GM23338 (cell line): Measurements from ENCODE around the gene OBSL1. TPM values are rescaled to one million over a fixed set of nuclear protein-coding genes. Genes with fewer than 3 reads are reported as not detected.

Experiments
- ATAC-seq: fragments of 200-7000 bp; cut with Tn5 transposase; 3 replicates; pipeline ENCODE4 v1.9.1; 2020
- DNase-seq: peaks from one replicate; pipeline ENCODE4 v3.0.0-alpha.2; 2015; ENCODE audit warnings: low spot score
- H2AFZ ChIP-seq: fragments of 200-600 bp; sonication (generic); 2 replicates; pipeline ENCODE4 v1.8.0; 2016; ENCODE audit warnings: antibody characterized with exemption, mild to moderate bottlenecking, moderate library complexity
- H3F3A ChIP-seq: fragments of 200-600 bp; sonication (generic); replicated peaks from 2 replicates; pipeline ENCODE4 v1.8.0; 2017; ENCODE audit warnings: antibody characterized with exemption, mixed run types, low read depth
- H3K27ac ChIP-seq: fragments of 200-600 bp; sonication (generic); 2 replicates; pipeline ENCODE4 v1.6.1; 2016; ENCODE audit warnings: low read depth
- H3K27me3 ChIP-seq: fragments of 200-600 bp; sonication (generic); 2 replicates; pipeline ENCODE4 v1.8.0; 2016; ENCODE audit warnings: mild to moderate bottlenecking, mixed run types, moderate library complexity; ENCODE audit not compliant: insufficient read depth
- H3K36me3 ChIP-seq: fragments of 200-600 bp; sonication (generic); 2 replicates; pipeline ENCODE4 v1.8.0; 2016; ENCODE audit warnings: mild to moderate bottlenecking; ENCODE audit not compliant: insufficient read depth
- H3K4me1 ChIP-seq: fragments of 200-600 bp; sonication (generic); 2 replicates; pipeline ENCODE4 v1.8.0; 2016; ENCODE audit warnings: mild to moderate bottlenecking, moderate library complexity; ENCODE audit not compliant: insufficient read depth
- H3K4me2 ChIP-seq: fragments of 200-600 bp; sonication (generic); 2 replicates; pipeline ENCODE4 v1.7.1; 2017; ENCODE audit warnings: mixed run types
- H3K4me3 ChIP-seq: fragments of 200-600 bp; sonication (generic); 2 replicates; pipeline ENCODE4 v1.6.1; 2016; ENCODE audit warnings: mixed run types
- H3K79me2 ChIP-seq: fragments of 200-600 bp; sonication (generic); replicated peaks from 2 replicates; pipeline ENCODE4 v1.8.0; 2017; ENCODE audit warnings: mild to moderate bottlenecking; ENCODE audit not compliant: insufficient read depth
- H3K9me2 ChIP-seq: fragments of 200-600 bp; sonication (generic); 2 replicates; pipeline ENCODE4 v1.8.0; 2017; ENCODE audit not compliant: insufficient read depth
- H4K20me1 ChIP-seq: fragments of 200-600 bp; sonication (generic); replicated peaks from 2 replicates; pipeline ENCODE4 v1.8.0; 2017; ENCODE audit warnings: mild to moderate bottlenecking; ENCODE audit not compliant: insufficient read depth
- H3K27ac Mint-ChIP-seq: 2 replicates; pipeline ENCODE4 v1.8.0; 2020; ENCODE audit warnings: inconsistent platforms, mild to moderate bottlenecking, moderate library complexity, mixed read lengths
- H3K27me3 Mint-ChIP-seq: 3 replicates; pipeline ENCODE4 v1.8.0; 2022; ENCODE audit warnings: low read depth, mild to moderate bottlenecking, moderate library complexity, mixed read lengths, inconsistent platforms; ENCODE audit not compliant: insufficient read depth, poor library complexity
- H3K36me3 Mint-ChIP-seq: 3 replicates; pipeline ENCODE4 v1.8.0; 2021; ENCODE audit warnings: low read depth, mild to moderate bottlenecking, inconsistent platforms, moderate library complexity, mixed read lengths
- H3K4me1 Mint-ChIP-seq: 3 replicates; pipeline ENCODE4 v1.8.0; 2020; ENCODE audit warnings: mild to moderate bottlenecking, inconsistent platforms, mixed read lengths
- H3K4me3 Mint-ChIP-seq: 3 replicates; pipeline ENCODE4 v1.8.0; 2021; ENCODE audit warnings: moderate library complexity, mild to moderate bottlenecking, inconsistent platforms, mixed read lengths
- H3K9me3 Mint-ChIP-seq: 3 replicates; pipeline ENCODE4 v1.8.0; 2020; ENCODE audit warnings: moderate library complexity, mild to moderate bottlenecking, inconsistent platforms, mixed read lengths
- CREB1 ChIP-seq: fragments of 250-450 bp; sonication (Bioruptor Pico); IDR thresholded peaks from 2 replicates; pipeline ENCODE4 v1.5.0; 2020; ENCODE audit warnings: low read depth, mild to moderate bottlenecking, moderate library complexity
- EZH2 ChIP-seq: fragments of 200-600 bp; sonication (generic); IDR thresholded peaks from one replicate; pipeline ENCODE4 v1.8.0; 2017; ENCODE audit warnings: antibody characterized with exemption, mild to moderate bottlenecking, low read depth; ENCODE audit not compliant: unreplicated experiment
- EZH2phosphoT487 ChIP-seq: fragments of 200-600 bp; sonication (generic); IDR thresholded peaks from one replicate; pipeline ENCODE4 v1.8.1; 2018; ENCODE audit warnings: antibody characterized with exemption; ENCODE audit not compliant: unreplicated experiment
- JUNB ChIP-seq: IDR thresholded peaks from one replicate; pipeline ENCODE4 v1.6.1; 2016; ENCODE audit warnings: antibody characterized with exemption; ENCODE audit not compliant: unreplicated experiment
- NANOG ChIP-seq: IDR thresholded peaks from 2 replicates; pipeline ENCODE4 v1.6.1; 2016; ENCODE audit warnings: antibody characterized with exemption, borderline replicate concordance
- POLR2AphosphoS5 ChIP-seq: IDR thresholded peaks from 2 replicates; pipeline ENCODE4 v1.6.1; 2016; ENCODE audit warnings: antibody characterized with exemption, low read depth
- STAT1 ChIP-seq: IDR thresholded peaks from one replicate; pipeline ENCODE4 v1.6.1; 2016; ENCODE audit warnings: antibody characterized with exemption; ENCODE audit not compliant: unreplicated experiment
- ZNF114 ChIP-seq: fragments of 250-450 bp; sonication (Bioruptor Pico); IDR thresholded peaks from 2 replicates; pipeline ENCODE4 v1.5.0; 2020; ENCODE audit warnings: mild to moderate bottlenecking, moderate library complexity
- ZNF331 ChIP-seq: fragments of 250-450 bp; sonication (Bioruptor Pico); IDR thresholded peaks from 2 replicates; pipeline ENCODE4 v1.5.0; 2020; ENCODE audit warnings: low read depth, mild to moderate bottlenecking, moderate library complexity
- polyA plus RNA-seq: library from polyadenylated mRNA; unstranded; fragments of >200 nt; fragmentation: Nextera tagmentation; extraction: Ambion mirVana; gene quantifications from 2 replicates; pipeline ENCODE4 v1.2.1, GENCODE V29; 2016
- total RNA-seq: library from RNA; depleted of rRNA; stranded (reverse); fragments of >200 nt; shearing (Covaris generic); gene quantifications from 2 replicates; pipeline ENCODE4 v1.2.3, GENCODE V29; 2014
- TF ChIP-seq, protein P1 (sequence below): IDR thresholded peaks from 2 replicates; pipeline ENCODE4 v1.6.1; 2016; ENCODE audit warnings: antibody characterized with exemption
- TF ChIP-seq, protein P2 (sequence below): IDR thresholded peaks from one replicate; pipeline ENCODE4 v1.6.1; 2018; ENCODE audit warnings: antibody characterized with exemption; ENCODE audit not compliant: unreplicated experiment
- TF ChIP-seq, protein P3 (sequence below), 2 experiments: fragments of 200-600 bp in 1 of 2; sonication (generic) in 1 of 2; conservative IDR thresholded peaks; 2 replicates each; pipeline versions ENCODE4 v1.5.1 to v1.6.1; 2016 to 2017; ENCODE audit warnings: antibody characterized with exemption in 2 of 2, low read depth in 2 of 2, mild to moderate bottlenecking in 2 of 2, moderate library complexity in 1 of 2
- TF ChIP-seq, protein P4 (sequence below): fragments of 250-450 bp; sonication (Bioruptor Pico); IDR thresholded peaks from 2 replicates; pipeline ENCODE4 v1.5.0; 2020; ENCODE audit warnings: mild to moderate bottlenecking, moderate library complexity

The OBSL1 gene
- total and polyA plus RNA-seq, 2 experiments from 2014 or later: 94.9 to 207 TPM

DNA sequence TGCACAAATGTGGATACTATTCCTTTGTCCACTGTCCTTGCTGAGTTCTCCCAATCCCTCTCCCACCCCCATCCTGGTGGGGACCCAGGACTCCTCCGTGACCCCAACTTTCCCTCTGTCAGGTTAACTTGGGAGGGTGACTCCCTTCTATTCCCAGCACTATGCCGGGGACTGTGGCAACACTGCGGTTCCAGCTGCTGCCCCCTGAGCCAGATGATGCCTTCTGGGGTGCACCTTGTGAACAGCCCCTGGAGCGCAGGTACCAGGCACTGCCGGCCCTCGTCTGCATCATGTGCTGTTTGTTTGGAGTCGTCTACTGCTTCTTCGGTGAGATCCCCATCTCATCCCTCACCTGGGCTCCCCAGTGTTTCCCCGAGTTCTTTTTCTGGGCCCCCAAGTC is 26.8 kb downstream of the OBSL1 start:
- H3K4me3 Mint-ChIP-seq: peak overlapping the region; percentile 90
- peaks cover 12% of the 10 kb centered on the region for H3F3A ChIP-seq
- H3K36me3 Mint-ChIP-seq: peaks cover 40% of the 10 kb centered on the region
- no peak for DNase-seq
- peak overlapping the region; percentile 90; the same call in 1 of the 2 replicates for H2AFZ ChIP-seq
- H3K27me3 ChIP-seq: peaks cover 9% of the 10 kb centered on the region; the same call in 1 of the 2 replicates
- H3K4me2 ChIP-seq: peak overlapping the region; percentile 95
- H3K27me3 Mint-ChIP-seq: peaks cover 20% of the 10 kb centered on the region
- peaks cover 9% of the 10 kb centered on the region for H3K4me1 ChIP-seq
- no peaks in the 10 kb centered on the region; the same call in 2 of the 3 replicates for H3K9me3 Mint-ChIP-seq
- peaks cover 20% of the 10 kb centered on the region for H3K4me1 Mint-ChIP-seq
- peaks cover 14% of the 10 kb centered on the region for H3K79me2 ChIP-seq
- TF ChIP-seq, protein P1, sequence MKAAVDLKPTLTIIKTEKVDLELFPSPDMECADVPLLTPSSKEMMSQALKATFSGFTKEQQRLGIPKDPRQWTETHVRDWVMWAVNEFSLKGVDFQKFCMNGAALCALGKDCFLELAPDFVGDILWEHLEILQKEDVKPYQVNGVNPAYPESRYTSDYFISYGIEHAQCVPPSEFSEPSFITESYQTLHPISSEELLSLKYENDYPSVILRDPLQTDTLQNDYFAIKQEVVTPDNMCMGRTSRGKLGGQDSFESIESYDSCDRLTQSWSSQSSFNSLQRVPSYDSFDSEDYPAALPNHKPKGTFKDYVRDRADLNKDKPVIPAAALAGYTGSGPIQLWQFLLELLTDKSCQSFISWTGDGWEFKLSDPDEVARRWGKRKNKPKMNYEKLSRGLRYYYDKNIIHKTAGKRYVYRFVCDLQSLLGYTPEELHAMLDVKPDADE: no peak
- TF ChIP-seq STAT1 (no peak), CREB1 (CRISPR knock-in tag) (no peak), ZNF331 (CRISPR knock-in tag) (no peak), JUNB (no peak), POLR2AphosphoS5 (no peak), EZH2phosphoT487 (no peak), ZNF114 (CRISPR knock-in tag) (no peak), EZH2 (no peak), NANOG (no peak)
- TF ChIP-seq, protein P2, sequence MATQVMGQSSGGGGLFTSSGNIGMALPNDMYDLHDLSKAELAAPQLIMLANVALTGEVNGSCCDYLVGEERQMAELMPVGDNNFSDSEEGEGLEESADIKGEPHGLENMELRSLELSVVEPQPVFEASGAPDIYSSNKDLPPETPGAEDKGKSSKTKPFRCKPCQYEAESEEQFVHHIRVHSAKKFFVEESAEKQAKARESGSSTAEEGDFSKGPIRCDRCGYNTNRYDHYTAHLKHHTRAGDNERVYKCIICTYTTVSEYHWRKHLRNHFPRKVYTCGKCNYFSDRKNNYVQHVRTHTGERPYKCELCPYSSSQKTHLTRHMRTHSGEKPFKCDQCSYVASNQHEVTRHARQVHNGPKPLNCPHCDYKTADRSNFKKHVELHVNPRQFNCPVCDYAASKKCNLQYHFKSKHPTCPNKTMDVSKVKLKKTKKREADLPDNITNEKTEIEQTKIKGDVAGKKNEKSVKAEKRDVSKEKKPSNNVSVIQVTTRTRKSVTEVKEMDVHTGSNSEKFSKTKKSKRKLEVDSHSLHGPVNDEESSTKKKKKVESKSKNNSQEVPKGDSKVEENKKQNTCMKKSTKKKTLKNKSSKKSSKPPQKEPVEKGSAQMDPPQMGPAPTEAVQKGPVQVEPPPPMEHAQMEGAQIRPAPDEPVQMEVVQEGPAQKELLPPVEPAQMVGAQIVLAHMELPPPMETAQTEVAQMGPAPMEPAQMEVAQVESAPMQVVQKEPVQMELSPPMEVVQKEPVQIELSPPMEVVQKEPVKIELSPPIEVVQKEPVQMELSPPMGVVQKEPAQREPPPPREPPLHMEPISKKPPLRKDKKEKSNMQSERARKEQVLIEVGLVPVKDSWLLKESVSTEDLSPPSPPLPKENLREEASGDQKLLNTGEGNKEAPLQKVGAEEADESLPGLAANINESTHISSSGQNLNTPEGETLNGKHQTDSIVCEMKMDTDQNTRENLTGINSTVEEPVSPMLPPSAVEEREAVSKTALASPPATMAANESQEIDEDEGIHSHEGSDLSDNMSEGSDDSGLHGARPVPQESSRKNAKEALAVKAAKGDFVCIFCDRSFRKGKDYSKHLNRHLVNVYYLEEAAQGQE: no peak
- TF ChIP-seq, protein P3, sequence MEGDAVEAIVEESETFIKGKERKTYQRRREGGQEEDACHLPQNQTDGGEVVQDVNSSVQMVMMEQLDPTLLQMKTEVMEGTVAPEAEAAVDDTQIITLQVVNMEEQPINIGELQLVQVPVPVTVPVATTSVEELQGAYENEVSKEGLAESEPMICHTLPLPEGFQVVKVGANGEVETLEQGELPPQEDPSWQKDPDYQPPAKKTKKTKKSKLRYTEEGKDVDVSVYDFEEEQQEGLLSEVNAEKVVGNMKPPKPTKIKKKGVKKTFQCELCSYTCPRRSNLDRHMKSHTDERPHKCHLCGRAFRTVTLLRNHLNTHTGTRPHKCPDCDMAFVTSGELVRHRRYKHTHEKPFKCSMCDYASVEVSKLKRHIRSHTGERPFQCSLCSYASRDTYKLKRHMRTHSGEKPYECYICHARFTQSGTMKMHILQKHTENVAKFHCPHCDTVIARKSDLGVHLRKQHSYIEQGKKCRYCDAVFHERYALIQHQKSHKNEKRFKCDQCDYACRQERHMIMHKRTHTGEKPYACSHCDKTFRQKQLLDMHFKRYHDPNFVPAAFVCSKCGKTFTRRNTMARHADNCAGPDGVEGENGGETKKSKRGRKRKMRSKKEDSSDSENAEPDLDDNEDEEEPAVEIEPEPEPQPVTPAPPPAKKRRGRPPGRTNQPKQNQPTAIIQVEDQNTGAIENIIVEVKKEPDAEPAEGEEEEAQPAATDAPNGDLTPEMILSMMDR (conservative IDR thresholded peaks at IDR 0.05; ENCODE audit: low read depth in 2 of 2): no peak
- TF ChIP-seq, protein P4, sequence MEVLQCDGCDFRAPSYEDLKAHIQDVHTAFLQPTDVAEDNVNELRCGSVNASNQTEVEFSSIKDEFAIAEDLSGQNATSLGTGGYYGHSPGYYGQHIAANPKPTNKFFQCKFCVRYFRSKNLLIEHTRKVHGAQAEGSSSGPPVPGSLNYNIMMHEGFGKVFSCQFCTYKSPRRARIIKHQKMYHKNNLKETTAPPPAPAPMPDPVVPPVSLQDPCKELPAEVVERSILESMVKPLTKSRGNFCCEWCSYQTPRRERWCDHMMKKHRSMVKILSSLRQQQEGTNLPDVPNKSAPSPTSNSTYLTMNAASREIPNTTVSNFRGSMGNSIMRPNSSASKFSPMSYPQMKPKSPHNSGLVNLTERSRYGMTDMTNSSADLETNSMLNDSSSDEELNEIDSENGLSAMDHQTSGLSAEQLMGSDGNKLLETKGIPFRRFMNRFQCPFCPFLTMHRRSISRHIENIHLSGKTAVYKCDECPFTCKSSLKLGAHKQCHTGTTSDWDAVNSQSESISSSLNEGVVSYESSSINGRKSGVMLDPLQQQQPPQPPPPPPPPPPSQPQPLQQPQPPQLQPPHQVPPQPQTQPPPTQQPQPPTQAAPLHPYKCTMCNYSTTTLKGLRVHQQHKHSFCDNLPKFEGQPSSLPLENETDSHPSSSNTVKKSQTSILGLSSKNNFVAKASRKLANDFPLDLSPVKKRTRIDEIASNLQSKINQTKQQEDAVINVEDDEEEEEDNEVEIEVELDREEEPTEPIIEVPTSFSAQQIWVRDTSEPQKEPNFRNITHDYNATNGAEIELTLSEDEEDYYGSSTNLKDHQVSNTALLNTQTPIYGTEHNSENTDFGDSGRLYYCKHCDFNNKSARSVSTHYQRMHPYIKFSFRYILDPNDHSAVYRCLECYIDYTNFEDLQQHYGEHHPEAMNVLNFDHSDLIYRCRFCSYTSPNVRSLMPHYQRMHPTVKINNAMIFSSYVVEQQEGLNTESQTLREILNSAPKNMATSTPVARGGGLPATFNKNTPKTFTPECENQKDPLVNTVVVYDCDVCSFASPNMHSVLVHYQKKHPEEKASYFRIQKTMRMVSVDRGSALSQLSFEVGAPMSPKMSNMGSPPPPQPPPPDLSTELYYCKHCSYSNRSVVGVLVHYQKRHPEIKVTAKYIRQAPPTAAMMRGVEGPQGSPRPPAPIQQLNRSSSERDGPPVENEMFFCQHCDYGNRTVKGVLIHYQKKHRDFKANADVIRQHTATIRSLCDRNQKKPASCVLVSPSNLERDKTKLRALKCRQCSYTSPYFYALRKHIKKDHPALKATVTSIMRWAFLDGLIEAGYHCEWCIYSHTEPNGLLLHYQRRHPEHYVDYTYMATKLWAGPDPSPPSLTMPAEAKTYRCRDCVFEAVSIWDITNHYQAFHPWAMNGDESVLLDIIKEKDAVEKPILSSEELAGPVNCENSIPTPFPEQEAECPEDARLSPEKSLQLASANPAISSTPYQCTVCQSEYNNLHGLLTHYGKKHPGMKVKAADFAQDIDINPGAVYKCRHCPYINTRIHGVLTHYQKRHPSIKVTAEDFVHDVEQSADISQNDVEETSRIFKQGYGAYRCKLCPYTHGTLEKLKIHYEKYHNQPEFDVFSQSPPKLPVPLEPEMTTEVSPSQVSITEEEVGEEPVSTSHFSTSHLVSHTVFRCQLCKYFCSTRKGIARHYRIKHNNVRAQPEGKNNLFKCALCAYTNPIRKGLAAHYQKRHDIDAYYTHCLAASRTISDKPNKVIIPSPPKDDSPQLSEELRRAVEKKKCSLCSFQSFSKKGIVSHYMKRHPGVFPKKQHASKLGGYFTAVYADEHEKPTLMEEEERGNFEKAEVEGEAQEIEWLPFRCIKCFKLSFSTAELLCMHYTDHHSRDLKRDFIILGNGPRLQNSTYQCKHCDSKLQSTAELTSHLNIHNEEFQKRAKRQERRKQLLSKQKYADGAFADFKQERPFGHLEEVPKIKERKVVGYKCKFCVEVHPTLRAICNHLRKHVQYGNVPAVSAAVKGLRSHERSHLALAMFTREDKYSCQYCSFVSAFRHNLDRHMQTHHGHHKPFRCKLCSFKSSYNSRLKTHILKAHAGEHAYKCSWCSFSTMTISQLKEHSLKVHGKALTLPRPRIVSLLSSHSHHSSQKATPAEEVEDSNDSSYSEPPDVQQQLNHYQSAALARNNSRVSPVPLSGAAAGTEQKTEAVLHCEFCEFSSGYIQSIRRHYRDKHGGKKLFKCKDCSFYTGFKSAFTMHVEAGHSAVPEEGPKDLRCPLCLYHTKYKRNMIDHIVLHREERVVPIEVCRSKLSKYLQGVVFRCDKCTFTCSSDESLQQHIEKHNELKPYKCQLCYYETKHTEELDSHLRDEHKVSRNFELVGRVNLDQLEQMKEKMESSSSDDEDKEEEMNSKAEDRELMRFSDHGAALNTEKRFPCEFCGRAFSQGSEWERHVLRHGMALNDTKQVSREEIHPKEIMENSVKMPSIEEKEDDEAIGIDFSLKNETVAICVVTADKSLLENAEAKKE (CRISPR knock-in tag): no peak
- no peak for ATAC-seq
- peak overlapping the region; percentile 96 for H3K4me3 ChIP-seq
- no peak overlapping the region for H3K27ac Mint-ChIP-seq
- peaks cover 9% of the 10 kb centered on the region for H3K36me3 ChIP-seq
- peaks cover 18% of the 10 kb centered on the region for H4K20me1 ChIP-seq
- H3K9me2 ChIP-seq: no peaks in the 10 kb centered on the region
- H3K27ac ChIP-seq: peak overlapping the region; percentile 59; the same call in 1 of the 2 replicates
